ENCODE data around the gene LRRTM1. TPM values are rescaled to one million over a fixed set of nuclear protein-coding genes. Genes with fewer than 3 reads are reported as not detected.

Gene LRRTM1
- polyA plus RNA-seq, 2 of the 4 experiments (the other 2 are of a cell fraction) = not detected

DNA sequence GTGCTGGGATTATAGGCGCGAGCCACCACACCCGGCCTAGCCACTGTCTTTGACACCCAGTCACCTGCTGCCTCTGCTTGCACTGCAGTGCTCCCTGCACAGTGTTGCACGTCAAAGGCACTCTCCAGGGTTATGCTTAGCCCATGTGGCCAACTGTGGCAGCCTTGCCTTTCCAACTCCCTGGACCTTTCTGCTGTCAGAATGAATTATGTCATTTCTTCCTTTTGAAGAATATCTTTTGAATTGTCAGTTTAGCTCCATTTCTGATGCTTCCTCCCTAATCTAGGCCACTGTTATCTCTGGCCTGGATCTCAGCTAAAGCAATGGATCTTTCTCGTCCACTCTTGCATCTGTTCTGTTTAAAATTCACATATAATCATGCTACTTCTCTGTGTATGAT is 29.3 kb upstream of the LRRTM1 start:
- ChIA-PET POLR2A (no interaction called here), CTCF (no interaction called here)
- Histone ChIP-seq H3K4me2 (no peak overlapping the region), H3K27ac (no peak overlapping the region), H3K4me1 (no peaks in the 10 kb centered on the region), H3K9me3 (no peaks in the 10 kb centered on the region; the same call in 2 of the 3 replicates), H3K4me3 (no peak overlapping the region)
- TF ChIP-seq E2F6 (IDR thresholded peaks at IDR 0.05; ENCODE audit: borderline replicate concordance, low read depth) = no peak
- TF ChIP-seq KDM5A (IDR thresholded peaks at IDR 0.05) = no peak
- no peak for TF ChIP-seq RARB (CRISPR knock-in tag; IDR thresholded peaks at IDR 0.05)
- WGBS (ENCODE audit: missing lambda C conversion rate) = 18% methylated on average over 5 of the region's 5 CpGs
- no peak for DNase-seq (ENCODE audit: low read depth in 1 of 2, low spot score in 1 of 2)
- no peak for FAIRE-seq
- no peak for ATAC-seq

GRCh38 chr2:80330527-80331450 is 26.2 kb upstream of the LRRTM1 start:
- no peaks in the 10 kb centered on the region for H3K4me1 ChIP-seq
- DNase-seq (ENCODE audit: low read depth in 1 of 2, low spot score in 1 of 2) (no peak), ATAC-seq (no peak), FAIRE-seq (no peak)
- H3K9me3 ChIP-seq = no peaks in the 10 kb centered on the region
- no peak overlapping the region for H3K4me3 ChIP-seq
- POLR2A ChIA-PET = no interaction called here
- CTCF ChIA-PET = interaction anchor here (0.8 kb wide), 1 partner anchor 105 kb away, joined by 3 read pairs; no protein-coding TSS in a partner anchor
- 9% methylated on average over 14 of the region's 14 CpGs for WGBS (ENCODE audit: missing lambda C conversion rate)
- TF ChIP-seq CHD2 (IDR thresholded peaks at IDR 0.05; ENCODE audit: low read length, partially characterized antibody) (no peak), ZFP36 (IDR thresholded peaks at IDR 0.05; ENCODE audit: borderline replicate concordance, partially characterized antibody) (no peak), MAFK (IDR thresholded peaks at IDR 0.05; ENCODE audit: partially characterized antibody) (no peak), SREBF2 (IDR thresholded peaks at IDR 0.05) (no peak), CBX8 (IDR thresholded peaks at IDR 0.05) (no peak), JUN (IDR thresholded peaks at IDR 0.05) (no peak), ZC3H11A (IDR thresholded peaks at IDR 0.05) (no peak)
- no peak overlapping the region for H3K4me2 ChIP-seq
- no peak overlapping the region for H3K27ac ChIP-seq

- CTCF ChIA-PET = no interaction called here
- Histone ChIP-seq H3K4me1 (no peaks in the 10 kb centered on the region), H3K4me3 (no peak overlapping the region), H3K4me2 (no peak overlapping the region), H3K27ac (no peak overlapping the region), H3K9me3 (no peaks in the 10 kb centered on the region)
- POLR2A ChIA-PET = no interaction called here
- FAIRE-seq = no peak
- ATAC-seq = no peak
- WGBS (ENCODE audit: missing lambda C conversion rate) = 12% methylated on average over 5 of the region's 5 CpGs
- DNase-seq (ENCODE audit: low read depth in 1 of 2, low spot score in 1 of 2) = no peak
- TF ChIP-seq, protein P1, sequence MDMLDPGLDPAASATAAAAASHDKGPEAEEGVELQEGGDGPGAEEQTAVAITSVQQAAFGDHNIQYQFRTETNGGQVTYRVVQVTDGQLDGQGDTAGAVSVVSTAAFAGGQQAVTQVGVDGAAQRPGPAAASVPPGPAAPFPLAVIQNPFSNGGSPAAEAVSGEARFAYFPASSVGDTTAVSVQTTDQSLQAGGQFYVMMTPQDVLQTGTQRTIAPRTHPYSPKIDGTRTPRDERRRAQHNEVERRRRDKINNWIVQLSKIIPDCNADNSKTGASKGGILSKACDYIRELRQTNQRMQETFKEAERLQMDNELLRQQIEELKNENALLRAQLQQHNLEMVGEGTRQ (IDR thresholded peaks at IDR 0.05) = no peak
- TF ChIP-seq POLR2A (IDR thresholded peaks at IDR 0.05; ENCODE audit: low read length) (no peak), KDM1A (IDR thresholded peaks at IDR 0.05; ENCODE audit: low read depth) (no peak), CHD4 (IDR thresholded peaks at IDR 0.05; ENCODE audit: borderline replicate concordance) (no peak), CEBPB (IDR thresholded peaks at IDR 0.05) (no peak), HOXB13 (CRISPR knock-in tag; IDR thresholded peaks at IDR 0.05; ENCODE audit: low read depth) (no peak), ZSCAN20 (CRISPR knock-in tag; IDR thresholded peaks at IDR 0.05) (no peak), TP53 (CRISPR knock-in tag; IDR thresholded peaks at IDR 0.05) (no peak)
- TF ChIP-seq, protein P2, sequence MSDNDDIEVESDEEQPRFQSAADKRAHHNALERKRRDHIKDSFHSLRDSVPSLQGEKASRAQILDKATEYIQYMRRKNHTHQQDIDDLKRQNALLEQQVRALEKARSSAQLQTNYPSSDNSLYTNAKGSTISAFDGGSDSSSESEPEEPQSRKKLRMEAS (IDR thresholded peaks at IDR 0.05) = no peak
- TF ChIP-seq, protein P3, sequence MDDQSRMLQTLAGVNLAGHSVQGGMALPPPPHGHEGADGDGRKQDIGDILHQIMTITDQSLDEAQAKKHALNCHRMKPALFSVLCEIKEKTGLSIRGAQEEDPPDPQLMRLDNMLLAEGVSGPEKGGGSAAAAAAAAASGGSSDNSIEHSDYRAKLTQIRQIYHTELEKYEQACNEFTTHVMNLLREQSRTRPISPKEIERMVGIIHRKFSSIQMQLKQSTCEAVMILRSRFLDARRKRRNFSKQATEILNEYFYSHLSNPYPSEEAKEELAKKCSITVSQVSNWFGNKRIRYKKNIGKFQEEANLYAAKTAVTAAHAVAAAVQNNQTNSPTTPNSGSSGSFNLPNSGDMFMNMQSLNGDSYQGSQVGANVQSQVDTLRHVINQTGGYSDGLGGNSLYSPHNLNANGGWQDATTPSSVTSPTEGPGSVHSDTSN (IDR thresholded peaks at IDR 0.05) = no peak
These were observed 24.9 kb upstream of the LRRTM1 start for GRCh38 chr2:80329491-80329890.
